NOMO-1 treated with DMSO at 0.1 percent for 48 hours (cell line): ENCODE results near the gene UTP25.

Experiments used
- DNase-seq: peaks from one replicate; lab custom pipeline; 2025; ENCODE audit not compliant: unreplicated experiment; lab: John Stamatoyannopoulos, UW

Gene UTP25

GRCh38 chr1:209839875-209840546 is 12.2 kb downstream of the UTP25 start:
- no peak for DNase-seq

GRCh38 chr1:209840611-209841010 is 12.8 kb downstream of the UTP25 start:
- no peak for DNase-seq

- DNase-seq: no peak
Measured at GRCh38 chr1:209844695-209845407, 17.1 kb downstream of the UTP25 start.

- DNase-seq: no peak
Measured at GRCh38 chr1:209845408-209845725, 17.6 kb downstream of the UTP25 start.

GRCh38 chr1:209849388-209849787 is 21.6 kb downstream of the UTP25 start:
- no peak for DNase-seq

GRCh38 chr1:209850342-209850979 is 22.7 kb downstream of the UTP25 start:
- DNase-seq: no peak

- DNase-seq: no peak
Measured at GRCh38 chr1:209853676-209854075, 25.9 kb downstream of the UTP25 start.

- DNase-seq: no peak
Measured at GRCh38 chr1:209854196-209854595, 26.4 kb downstream of the UTP25 start.

- DNase-seq: no peak
Measured at GRCh38 chr1:209855006-209855405, 27.2 kb downstream of the UTP25 start.

GRCh38 chr1:209855623-209856022 is 27.9 kb downstream of the UTP25 start:
- no peak for DNase-seq

GRCh38 chr1:209858561-209859103 is 30.9 kb downstream of the UTP25 start:
- DNase-seq: no peak

GRCh38 chr1:209860293-209860881 is 32.6 kb downstream of the UTP25 start:
- peak; percentile 69 for DNase-seq

GRCh38 chr1:209861242-209861641 is 33.5 kb downstream of the UTP25 start:
- DNase-seq: no peak

GRCh38 chr1:209862391-209863356 is 34.9 kb downstream of the UTP25 start:
- DNase-seq: no peak

GRCh38 chr1:209863766-209864485 is 36.2 kb downstream of the UTP25 start:
- no peak for DNase-seq

GRCh38 chr1:209866201-209866600 is 38.4 kb downstream of the UTP25 start:
- no peak for DNase-seq

- DNase-seq: no peak
Measured at GRCh38 chr1:209869291-209870149, 41.7 kb downstream of the UTP25 start.

- DNase-seq: no peak
Measured at GRCh38 chr1:209870151-209870831, 42.5 kb downstream of the UTP25 start.
